ENCODE results near the gene CCNB2.
"Not testable (repeated sequence)": the region's sequence is repeated elsewhere in the genome, so short reads cannot be mapped to it uniquely, and the experiment has no call there.

CCNB2 gene

GRCh38 chr15:59133929-59134427 is 29.0 kb downstream of the CCNB2 start:
- no peak for DNase-seq (ENCODE audit: low spot score)

GRCh38 chr15:59137566-59137965 is 32.6 kb downstream of the CCNB2 start:
- DNase-seq (ENCODE audit: low spot score): no peak

GRCh38 chr15:59138243-59138642 is 33.3 kb downstream of the CCNB2 start:
- DNase-seq (ENCODE audit: low spot score): peak; percentile 86

GRCh38 chr15:59140422-59141226 is 35.7 kb downstream of the CCNB2 start:
- no peak for DNase-seq (ENCODE audit: low spot score)

GRCh38 chr15:59143281-59143680 is 38.3 kb downstream of the CCNB2 start:
- DNase-seq (ENCODE audit: low spot score): no peak

GRCh38 chr15:59144594-59144993 is 39.6 kb downstream of the CCNB2 start:
- not testable (repeated sequence) for DNase-seq (ENCODE audit: low spot score)

- DNase-seq (ENCODE audit: low spot score): no peak
Measured at GRCh38 chr15:59147666-59148065, 42.7 kb downstream of the CCNB2 start.

- no peak for DNase-seq (ENCODE audit: low spot score)
Measured at GRCh38 chr15:59148153-59148833, 43.3 kb downstream of the CCNB2 start.

- DNase-seq (ENCODE audit: low spot score): no peak
Measured at GRCh38 chr15:59150185-59150584, 45.2 kb downstream of the CCNB2 start.

- no peak for DNase-seq (ENCODE audit: low spot score)
Measured at GRCh38 chr15:59152694-59153450, 47.9 kb downstream of the CCNB2 start.

GRCh38 chr15:59153466-59153865 is 48.5 kb downstream of the CCNB2 start:
- no peak for DNase-seq (ENCODE audit: low spot score)

GRCh38 chr15:59154243-59154642 is 49.3 kb downstream of the CCNB2 start:
- no peak for DNase-seq (ENCODE audit: low spot score)

- no peak for DNase-seq (ENCODE audit: low spot score)
Measured at GRCh38 chr15:59155431-59155830, 50.5 kb downstream of the CCNB2 start.

GRCh38 chr15:59157396-59157795 is 52.5 kb downstream of the CCNB2 start:
- DNase-seq (ENCODE audit: low spot score): no peak

GRCh38 chr15:59157840-59158700 is 53.1 kb downstream of the CCNB2 start:
- no peak for DNase-seq (ENCODE audit: low spot score)

GRCh38 chr15:59158701-59159034 is 53.7 kb downstream of the CCNB2 start:
- no peak for DNase-seq (ENCODE audit: low spot score)

- DNase-seq (ENCODE audit: low spot score): no peak
Measured at GRCh38 chr15:59159210-59159609, 54.3 kb downstream of the CCNB2 start.

- DNase-seq (ENCODE audit: low spot score): peak; percentile 71
Measured at GRCh38 chr15:59160880-59161593, 56.1 kb downstream of the CCNB2 start.

GRCh38 chr15:59162080-59162479 is 57.1 kb downstream of the CCNB2 start:
- not testable (repeated sequence) for DNase-seq (ENCODE audit: low spot score)

- no peak for DNase-seq (ENCODE audit: low spot score)
Measured at GRCh38 chr15:59165726-59166125, 60.8 kb downstream of the CCNB2 start.

GRCh38 chr15:59166166-59166565 is 61.2 kb downstream of the CCNB2 start:
- DNase-seq (ENCODE audit: low spot score): no peak
